Posterior cingulate gyrus (tissue), 11 donors: ENCODE measurements around the gene BMP6.

Experiments
- DNase-seq, 10 donors: peaks; one replicate each; pipeline versions ENCODE4 v3.0.0 to v3.0.0-alpha.2; 2020 to 2021; ENCODE audit warnings: mixed read lengths in 3 of 10
- intact Hi-C: fragments of 100-400 bp; cut with DNase I; formaldehyde crosslinking; loops from one replicate; pipeline ENCODE4 v1.15.1; 2023

The BMP6 gene

GRCh38 chr6:7725849-7726415, at the start of gene BMP6:
TSS of gene BMP6 (plus strand) at chr6:7726099. CDS start at chr6:7726956, 857 bp downstream.
- intact Hi-C loops = loop anchor here (5.0 kb wide), 1 partner anchor 186 kb away; the partner anchor contains the start of gene TXNDC5
- peak; percentile 68 to 98 (median 80) for DNase-seq

- intact Hi-C loops = no loop called here
- no peak for DNase-seq
Observed at GRCh38 chr6:7677229-7677628, 48.7 kb upstream of the BMP6 start.

DNA sequence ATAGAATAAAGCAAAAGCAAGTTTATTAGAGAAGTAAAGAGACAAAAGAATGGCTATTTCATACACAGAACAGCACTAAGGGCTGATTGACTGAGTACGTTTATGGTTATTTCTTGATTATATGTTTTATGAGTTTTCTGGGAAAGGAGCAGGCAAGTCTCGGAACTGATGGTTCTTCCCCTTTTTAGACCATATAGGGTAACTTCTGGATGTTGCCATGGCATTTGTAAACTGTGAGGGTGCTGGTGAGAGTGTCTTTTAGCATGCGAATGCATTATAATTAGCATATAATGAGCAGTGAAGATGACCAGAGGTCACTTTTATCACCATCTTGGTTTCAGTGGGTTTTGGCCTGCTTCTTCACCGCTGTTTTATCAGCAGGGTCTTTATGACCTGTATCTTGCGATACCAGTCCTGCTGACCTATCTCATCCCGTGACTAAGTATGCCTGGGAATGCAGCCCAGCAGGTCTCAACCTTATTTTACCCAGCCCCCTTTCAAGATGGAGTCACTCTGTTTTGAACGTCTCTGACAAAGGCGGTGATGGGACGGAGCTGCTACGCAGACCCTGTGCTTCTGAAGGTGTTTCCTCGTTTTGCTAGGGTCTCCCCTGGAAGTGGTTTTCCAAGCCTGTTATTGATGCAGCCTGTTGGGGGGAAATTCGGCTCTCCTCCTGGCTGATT, 45.4 kb upstream of the BMP6 start:
- DNase-seq = no peak
- intact Hi-C loops = no loop called here

- intact Hi-C loops = no loop called here
- DNase-seq = no peak
Observed at GRCh38 chr6:7681449-7681848, 44.5 kb upstream of the BMP6 start.

DNA sequence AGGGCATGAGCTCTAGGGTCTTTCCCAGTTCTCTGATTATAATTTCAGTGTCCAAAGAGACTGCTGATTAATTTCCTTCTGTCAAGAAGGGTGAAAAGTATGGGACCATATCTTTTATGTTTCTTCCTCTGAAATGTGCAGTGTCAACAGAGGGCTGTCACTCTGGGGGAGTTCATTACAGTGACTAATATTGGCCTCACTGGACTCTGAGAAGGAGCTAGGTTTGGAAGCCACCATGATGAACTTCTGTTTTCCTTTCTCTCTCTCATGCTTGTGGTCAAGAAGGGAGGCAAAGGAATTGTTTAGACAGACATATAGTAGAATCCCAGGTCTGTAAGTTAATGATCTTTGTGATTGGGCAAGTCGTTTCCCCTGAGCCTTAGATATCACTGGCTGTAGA, 41.8 kb upstream of the BMP6 start:
- intact Hi-C loops = no loop called here
- DNase-seq = no peak

- intact Hi-C loops = no loop called here
- no peak for DNase-seq
Observed at GRCh38 chr6:7684843-7685242, 41.1 kb upstream of the BMP6 start.

DNA sequence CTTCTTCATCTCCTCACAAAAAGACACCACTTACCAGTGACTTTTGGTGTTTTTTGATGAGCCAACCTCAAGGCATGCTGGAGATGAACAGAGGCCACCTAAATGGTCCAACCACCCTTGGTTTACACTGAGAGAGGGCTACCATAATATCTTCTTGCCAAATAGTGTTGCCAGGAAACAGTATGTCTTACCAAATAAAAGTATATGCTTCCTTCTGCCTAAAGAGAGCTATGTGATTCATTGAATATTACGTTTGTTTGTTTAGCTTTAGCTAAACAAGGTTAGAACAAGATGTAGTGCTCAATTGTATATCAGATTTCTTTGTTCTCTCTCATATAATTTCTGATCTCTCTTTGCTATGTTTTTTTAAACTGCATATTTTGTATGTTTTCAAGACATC, 40.6 kb upstream of the BMP6 start:
- intact Hi-C loops = no loop called here
- no peak for DNase-seq

DNA sequence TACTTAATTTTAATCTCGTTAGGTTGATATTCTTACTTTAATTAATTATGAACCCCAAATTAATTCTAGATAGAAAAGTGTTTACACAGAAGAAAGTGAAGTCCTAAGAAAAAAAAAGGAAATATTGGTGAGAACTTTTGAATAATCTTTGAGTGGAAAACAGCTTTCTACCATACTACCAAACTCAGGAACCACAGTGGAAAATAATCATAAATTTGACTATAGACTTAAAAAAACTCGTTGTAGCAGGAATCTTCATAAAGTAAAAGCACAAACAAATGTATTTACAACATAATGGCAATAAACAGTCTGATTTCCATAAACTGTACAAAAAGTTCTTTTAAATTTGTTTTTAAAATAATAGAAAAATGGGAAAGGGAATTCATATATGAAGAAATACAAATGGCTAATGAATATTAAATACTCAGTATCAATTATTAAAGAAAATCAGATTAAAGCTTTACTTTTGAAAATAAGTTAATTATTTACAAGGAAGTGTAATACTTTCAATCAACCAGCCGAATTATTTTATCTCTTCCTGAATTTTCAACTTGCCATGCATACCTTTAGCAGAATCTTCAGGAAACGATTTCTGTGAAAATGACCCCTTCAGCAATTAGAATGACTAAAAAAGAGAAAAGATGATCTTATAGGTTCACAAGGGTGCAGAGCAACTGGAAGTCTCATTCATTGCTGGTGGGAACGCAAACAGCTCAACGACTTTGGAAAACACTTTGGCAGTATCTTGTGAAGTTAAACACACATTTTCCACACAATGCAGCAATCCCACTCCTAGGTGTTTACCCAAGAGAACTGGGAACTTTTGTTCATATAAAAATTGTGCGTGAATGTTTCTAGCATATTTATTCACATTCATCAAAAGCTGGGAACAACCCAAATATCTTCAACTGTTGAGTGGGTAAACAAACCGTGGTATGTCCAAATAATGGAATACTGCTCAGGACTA, 38.5 kb upstream of the BMP6 start:
- DNase-seq = no peak
- intact Hi-C loops = no loop called here

DNA sequence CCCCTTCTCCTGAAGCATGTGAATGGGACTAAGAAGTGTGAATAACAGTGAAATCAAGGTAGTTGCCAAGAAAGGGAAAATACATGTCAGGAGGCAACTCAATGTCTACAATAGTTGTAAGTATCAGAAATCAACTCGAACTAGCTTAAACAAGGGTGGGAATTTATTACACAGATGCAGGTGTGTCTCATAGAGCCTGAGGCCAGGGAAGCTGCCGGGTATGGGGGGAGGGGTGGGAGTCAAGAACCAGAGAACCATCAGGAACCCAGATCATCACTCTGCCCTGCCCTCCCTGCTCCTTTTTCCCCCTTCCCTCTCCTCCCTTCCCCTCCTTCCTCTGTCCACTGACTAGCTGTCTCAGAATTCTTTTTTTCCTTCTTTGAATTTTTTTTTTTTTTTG, 34.9 kb upstream of the BMP6 start:
- intact Hi-C loops = no loop called here

DNA sequence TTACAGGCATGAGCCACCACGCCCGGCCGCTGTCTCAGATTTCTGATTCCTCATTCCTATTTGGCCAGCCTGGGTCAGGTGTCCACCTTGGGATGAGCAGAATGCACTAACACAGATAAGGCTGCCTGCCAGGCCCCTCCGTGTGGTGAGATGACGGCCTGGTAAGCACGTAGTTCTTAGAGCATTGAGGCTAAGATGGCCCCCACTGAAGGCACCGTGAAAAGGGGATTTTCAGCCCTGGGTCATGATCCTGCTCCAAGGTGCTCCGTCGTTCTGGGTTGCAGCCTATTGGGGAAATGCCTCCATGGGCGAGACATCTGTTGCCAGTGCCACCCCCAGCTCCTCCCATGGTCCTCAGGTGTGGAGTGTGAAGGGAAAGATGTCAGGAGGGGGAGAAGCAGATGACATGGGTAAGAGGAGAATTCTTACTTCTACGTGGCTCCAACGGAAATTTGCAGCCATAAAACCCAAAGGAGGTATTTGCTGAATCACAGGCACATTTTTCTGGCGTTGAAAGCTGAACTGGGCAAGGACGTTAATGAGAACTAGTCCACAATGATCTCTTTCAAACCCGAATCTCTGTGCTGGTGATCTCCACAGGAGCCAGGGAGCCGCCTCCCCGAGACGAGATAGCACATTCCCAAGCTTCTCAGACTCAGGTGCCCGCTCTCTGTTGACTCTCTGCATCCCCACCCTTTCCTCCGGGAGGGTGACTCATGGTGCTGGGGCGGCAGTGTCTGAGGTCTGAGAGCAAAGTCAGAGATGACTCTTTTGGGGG, 34.0 kb upstream of the BMP6 start:
- intact Hi-C loops = no loop called here
- DNase-seq = no peak

More for the DNA sequence above, 34.9 kb upstream of the BMP6 start:
- no peak for DNase-seq

GRCh38 chr6:7692453-7692784, 33.5 kb upstream of the BMP6 start:
- intact Hi-C loops = no loop called here
- no peak for DNase-seq

DNA sequence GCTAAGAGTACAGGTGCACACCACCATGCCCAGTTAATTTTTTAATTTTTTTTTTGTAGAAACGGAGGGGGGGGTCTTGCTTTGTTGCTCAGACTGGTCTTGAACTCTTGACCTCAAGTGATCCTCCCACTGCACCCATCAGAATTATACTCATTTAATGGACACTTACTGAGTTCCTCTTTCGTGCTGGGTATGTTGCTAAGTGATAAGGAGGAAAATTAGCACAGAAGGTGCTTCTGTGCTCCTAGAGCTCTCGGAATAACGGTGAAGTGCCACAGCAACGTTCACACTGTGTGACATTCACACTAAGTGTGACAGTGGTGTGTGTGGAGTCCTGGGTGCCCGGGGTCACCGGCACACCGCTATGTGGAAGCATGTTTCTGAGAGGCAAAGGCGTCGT, 32.1 kb upstream of the BMP6 start:
- no peak for DNase-seq
- intact Hi-C loops = no loop called here

DNA sequence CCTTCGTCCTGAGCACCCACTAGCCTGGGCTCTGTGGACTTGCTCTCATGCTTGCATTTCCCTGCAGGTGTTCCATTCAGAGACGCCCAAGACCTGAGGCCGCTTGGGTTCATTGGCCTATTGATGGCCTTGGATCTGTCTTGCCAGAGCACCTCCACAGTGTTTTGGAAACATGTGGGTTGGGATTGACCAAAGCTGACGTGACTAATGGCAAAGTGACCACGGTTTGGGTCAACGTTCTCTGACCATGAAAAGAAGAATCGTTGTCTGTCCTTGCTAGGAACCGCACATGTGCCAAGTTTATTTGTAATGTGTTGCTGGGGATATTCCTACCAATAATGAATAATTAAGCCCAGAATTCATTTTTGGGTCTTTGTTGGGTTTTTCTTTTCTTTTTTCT, 29.8 kb upstream of the BMP6 start:
- intact Hi-C loops = no loop called here
- DNase-seq = no peak

GRCh38 chr6:7697432-7697819, 28.5 kb upstream of the BMP6 start:
- intact Hi-C loops = no loop called here
- no peak for DNase-seq

DNA sequence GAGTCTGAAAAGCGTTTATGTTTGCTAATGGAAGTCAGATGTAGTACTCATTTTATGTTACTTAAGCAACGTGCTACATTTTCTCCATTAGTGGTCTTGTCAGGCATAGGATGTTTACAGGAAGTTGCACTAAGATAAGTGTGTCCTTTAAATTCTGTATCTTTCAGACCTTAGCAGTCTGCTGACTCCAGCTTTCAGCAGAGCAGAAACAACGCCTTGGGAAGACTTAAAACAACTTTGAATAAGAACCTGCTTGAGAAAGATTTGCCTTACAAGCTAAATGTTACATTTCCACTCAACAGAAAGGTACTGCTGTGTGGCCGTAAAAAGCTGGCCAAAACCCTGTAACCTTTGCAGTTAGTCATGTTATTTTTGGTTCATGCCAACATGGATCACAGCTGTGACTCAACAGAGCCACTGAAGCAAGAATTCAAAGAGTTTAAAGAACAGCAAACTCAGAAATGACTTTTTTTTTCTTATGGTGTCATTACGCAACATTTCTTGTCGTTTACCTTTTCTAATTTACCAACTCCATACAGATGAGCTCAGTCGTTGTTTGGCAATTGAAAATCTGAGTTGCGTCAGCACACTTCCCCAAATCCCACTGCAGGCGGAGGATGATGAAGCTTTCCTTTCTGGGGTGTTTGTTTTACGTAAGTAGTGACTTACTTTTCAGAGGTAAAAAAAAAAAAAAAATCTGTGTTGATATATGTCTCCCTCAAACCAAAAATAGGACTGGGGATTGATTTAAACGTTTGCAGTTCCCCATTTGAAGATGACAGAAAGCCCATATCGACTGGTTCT, 27.9 kb upstream of the BMP6 start:
- no peak for DNase-seq
- intact Hi-C loops = no loop called here

DNA sequence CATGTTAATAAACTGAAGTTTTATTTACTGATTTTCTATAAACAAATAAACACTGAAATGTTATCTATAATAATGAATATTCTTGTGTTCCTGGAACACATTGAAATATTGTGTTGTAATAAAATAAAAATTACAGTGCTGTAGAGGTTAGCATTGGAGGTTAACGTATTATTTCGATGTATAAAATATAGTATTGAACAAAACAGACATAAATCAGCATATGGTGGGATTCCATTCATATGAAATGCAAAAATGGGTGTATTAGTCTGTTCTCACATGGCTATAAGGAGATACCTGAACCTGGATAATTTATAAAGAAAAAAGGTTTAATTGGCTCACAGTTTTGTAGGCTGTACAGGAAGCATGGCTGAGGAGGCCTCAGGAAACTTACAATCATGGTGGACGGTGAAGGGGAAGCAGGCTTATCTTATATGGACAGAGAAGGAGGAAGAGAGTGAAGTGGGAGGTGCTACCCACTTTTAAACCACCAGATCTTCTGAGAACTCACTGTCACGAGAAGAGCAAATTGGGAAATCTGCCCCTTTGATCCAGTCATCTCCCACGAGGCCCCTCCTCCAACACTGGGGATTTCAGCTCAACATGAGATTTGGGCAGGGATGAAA, 24.6 kb upstream of the BMP6 start:
- intact Hi-C loops = no loop called here
- DNase-seq = no peak

DNA sequence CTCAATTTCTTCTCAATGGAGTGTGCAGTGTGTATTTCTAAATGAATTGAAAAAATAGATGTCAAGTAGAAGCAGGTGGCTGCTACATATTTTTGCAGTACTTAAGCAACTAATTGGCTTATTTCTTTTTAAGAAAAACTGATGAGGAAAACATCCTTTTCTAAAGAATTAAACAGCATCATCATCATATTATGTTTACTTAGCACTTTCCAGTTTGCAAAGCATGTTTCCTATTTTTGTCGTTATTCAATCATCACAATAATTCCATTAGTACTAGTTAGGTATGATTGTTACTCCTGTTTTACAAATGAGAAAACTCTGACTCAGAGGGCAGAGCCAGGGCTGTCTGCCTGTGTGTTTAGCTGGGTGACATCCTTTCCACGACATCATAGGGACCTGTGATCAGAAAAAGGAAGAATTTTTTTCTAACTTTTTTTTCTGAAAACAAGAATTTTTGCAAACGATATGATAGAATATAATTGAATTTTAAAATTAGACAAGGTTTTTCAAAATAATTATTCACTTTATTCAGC, 22.7 kb upstream of the BMP6 start:
- DNase-seq = no peak
- intact Hi-C loops = no loop called here

DNA sequence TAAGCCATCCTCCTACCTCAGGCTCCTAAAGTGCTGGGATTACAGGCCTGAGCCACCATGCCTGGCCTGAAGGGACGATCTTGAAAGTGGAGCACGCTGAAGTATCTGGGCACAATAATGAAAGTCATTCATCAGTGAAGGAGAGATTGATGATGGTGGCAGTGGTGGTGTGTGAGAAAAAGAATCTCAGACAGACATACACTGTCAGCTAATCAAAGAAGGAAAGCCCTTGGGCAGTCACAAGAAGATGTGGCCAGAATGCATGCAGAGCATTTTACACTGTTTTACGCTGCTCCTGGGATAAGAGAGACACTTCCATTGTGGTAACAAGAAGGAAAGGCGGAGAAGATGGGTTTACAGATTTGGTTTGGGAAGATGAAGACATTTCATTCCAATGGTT, 20.4 kb upstream of the BMP6 start:
- DNase-seq = no peak
- intact Hi-C loops = no loop called here

DNA sequence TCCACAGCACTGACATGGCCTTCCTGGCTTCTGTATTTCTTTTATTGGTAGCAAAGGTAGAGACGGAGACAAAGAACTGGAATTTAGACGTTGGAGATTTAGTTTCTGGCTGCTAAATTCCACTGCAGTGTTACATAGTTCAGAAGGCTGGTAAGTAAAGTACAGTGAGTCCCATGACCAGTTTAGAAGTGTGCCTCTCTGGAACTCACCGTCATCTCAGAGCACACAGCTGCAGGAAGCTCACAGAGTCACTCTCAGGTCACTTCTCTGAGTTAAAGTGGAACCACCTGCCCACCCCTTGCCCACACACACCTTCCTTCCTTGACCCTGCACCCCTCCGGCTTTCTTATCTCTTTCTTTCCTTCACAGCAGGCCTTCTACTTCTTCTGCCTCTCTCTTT, 19.6 kb upstream of the BMP6 start:
- intact Hi-C loops = no loop called here

More for the DNA sequence above, 19.6 kb upstream of the BMP6 start:
- no peak for DNase-seq
